WERI-Rb-1 (cell line): ENCODE measurements around the gene GPR34.

Experiments used
- DNase-seq: peaks from one replicate; pipeline ENCODE4 v3.0.0-alpha.2; 2020
- H3K27ac ChIP-seq: fragments of 250-450 bp; sonication (Bioruptor Pico); 2 replicates; pipeline ENCODE4 v1.5.1; 2020; ENCODE audit warnings: mild to moderate bottlenecking, moderate library complexity
- H3K27me3 ChIP-seq: fragments of 250-450 bp; sonication (Bioruptor Pico); 2 replicates; pipeline ENCODE4 v1.5.1; 2021; ENCODE audit warnings: mild to moderate bottlenecking, low read depth, moderate library complexity; ENCODE audit not compliant: insufficient read depth, severe bottlenecking
- H3K36me3 ChIP-seq: fragments of 250-450 bp; sonication (Bioruptor Pico); 2 replicates; pipeline ENCODE4 v1.5.1; 2020; ENCODE audit warnings: mild to moderate bottlenecking, moderate library complexity
- H3K4me3 ChIP-seq: 2 replicates; pipeline ENCODE4 v1.5.1; 2011; ENCODE audit warnings: low read depth, mild to moderate bottlenecking, control low read depth, low read length
- H3K9me3 ChIP-seq: fragments of 250-450 bp; sonication (Bioruptor Pico); 2 replicates; pipeline ENCODE4 v1.5.1; 2021; ENCODE audit warnings: mild to moderate bottlenecking, moderate library complexity; ENCODE audit not compliant: severe bottlenecking
- CTCF ChIP-seq: IDR thresholded peaks from 2 replicates; pipeline ENCODE4 v1.5.1; 2011; ENCODE audit warnings: low read depth, mild to moderate bottlenecking, control low read depth, inconsistent platforms, low read length

The GPR34 gene

GRCh38 chrX:41721590-41721989 lies 32.8 kb downstream of the GPR34 start:
- Histone ChIP-seq H3K9me3 (no peaks in the 10 kb centered on the region), H3K36me3 (no peaks in the 10 kb centered on the region), H3K27ac (no peak overlapping the region), H3K27me3 (peaks cover 6% of the 10 kb centered on the region), H3K4me3 (no peak overlapping the region)
- TF ChIP-seq CTCF = no peak
- DNase-seq = no peak

DNA sequence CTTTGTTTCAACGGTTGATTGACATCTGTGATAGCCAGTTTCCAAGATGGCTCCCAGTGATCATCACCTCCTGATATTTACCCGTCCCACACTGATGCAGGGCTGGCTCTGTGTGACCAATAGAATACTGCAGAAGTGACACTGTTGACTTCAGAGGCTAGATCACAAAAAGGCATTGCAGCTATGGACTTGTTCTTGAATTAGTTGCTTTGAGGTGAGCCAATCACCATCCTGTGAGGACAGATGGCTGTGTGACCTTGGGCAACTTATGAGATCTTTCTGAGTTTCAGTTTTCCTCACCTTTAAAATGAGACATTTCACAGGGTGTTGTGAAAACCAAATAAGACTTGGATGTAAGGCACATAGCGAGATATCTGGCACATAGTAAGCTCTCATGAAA lies 33.4 kb downstream of the GPR34 start:
- Histone ChIP-seq H3K27me3 (peaks cover 1% of the 10 kb centered on the region), H3K9me3 (no peaks in the 10 kb centered on the region), H3K36me3 (no peaks in the 10 kb centered on the region), H3K27ac (no peak overlapping the region), H3K4me3 (no peak overlapping the region)
- DNase-seq = no peak
- TF ChIP-seq CTCF = no peak

DNA sequence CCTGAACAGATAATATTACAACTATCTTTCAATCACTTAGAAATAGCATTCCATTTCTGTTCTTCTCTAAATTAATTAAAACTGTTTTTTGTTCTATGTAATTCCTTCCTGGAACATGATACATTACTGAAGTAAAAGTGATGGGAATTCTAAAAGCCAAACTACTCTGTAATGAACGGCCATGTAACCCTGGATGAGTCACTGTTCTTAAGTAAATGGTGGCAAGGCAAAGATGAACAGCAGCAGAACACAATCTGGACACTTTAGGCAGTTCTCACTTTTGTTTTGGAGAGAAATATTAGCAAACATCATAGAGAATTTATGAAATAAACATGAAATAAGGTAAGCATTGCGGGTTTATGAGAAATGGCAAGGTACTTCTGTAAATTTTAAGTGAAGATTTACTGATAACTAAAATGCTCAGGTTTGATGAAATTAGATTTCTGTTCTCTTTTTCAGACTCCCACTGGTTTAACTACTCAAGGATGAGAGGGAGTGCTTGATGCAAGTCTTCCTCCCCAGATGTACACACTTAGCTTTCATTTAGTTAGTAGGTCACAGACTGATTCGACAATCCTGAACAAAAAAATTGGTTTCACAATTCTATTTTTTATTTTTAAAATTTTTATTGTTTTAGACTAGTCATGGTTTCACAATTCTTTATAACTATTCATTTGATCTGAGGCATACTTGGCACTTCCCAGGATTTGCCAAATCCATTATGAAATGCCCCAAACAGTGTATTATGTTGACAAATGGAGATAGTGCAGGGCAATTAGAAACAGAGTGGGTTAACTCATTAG lies 34.2 kb downstream of the GPR34 start:
- no peaks in the 10 kb centered on the region for H3K36me3 ChIP-seq
- no peak for TF ChIP-seq CTCF
- no peak overlapping the region for H3K27ac ChIP-seq
- no peak overlapping the region for H3K4me3 ChIP-seq
- no peak for DNase-seq
- H3K9me3 ChIP-seq = no peaks in the 10 kb centered on the region
- H3K27me3 ChIP-seq = no peaks in the 10 kb centered on the region

DNA sequence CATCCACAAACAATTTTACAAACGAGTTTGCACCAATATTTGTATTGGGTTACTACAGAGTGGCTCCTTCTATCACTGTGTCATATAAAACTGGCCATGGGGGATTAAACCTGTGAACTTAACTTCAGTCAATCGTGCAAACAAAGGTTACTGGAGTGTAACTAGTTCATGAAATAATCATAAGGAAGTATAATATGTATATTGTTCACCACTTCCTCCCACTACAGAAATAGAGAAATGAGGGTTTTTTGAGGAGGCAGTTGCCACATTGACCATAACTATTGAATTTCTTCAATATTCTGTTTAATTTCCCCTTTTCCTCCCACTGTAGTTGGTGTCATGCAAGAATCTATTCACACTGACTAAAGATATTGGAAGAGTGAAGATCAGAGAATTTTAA lies 35.1 kb downstream of the GPR34 start, which contains the start of gene GPR82:
Gene GPR82 (plus strand): TSS at position 356 of the 400 bp plus-strand sequence. CDS start 2,846 bp downstream, outside the sequence.
- Histone ChIP-seq H3K27ac (no peak within 1 kb of the TSS), H3K27me3 (no peaks in the 10 kb centered on the region), H3K36me3 (no peaks in the 10 kb centered on the region), H3K4me3 (no peak within 1 kb of the TSS), H3K9me3 (no peaks in the 10 kb centered on the region)
- no peak for DNase-seq
- no peak for TF ChIP-seq CTCF

DNA sequence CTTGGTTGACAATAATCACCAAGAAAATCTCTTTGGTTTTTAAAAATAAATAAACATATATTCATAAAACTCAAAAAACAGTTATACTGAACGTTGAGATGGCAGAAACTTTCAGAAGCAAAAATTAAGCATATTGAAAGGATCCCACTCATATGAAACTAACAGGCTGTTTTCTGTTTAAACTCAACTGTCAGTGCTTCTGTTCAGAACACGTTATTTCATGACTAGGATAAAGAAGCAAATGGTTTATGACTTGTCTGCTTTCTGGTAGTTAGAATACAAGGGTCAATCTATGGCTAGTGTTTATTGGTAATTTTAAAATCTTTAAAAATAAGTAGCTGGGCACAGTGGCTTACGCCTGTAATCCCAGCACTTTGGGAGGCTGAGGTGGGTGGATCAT lies 39.4 kb downstream of the GPR34 start:
- TF ChIP-seq CTCF = no peak
- DNase-seq = no peak
- no peaks in the 10 kb centered on the region for H3K27me3 ChIP-seq
- no peaks in the 10 kb centered on the region for H3K36me3 ChIP-seq
- H3K9me3 ChIP-seq = no peaks in the 10 kb centered on the region
- no peak overlapping the region for H3K27ac ChIP-seq
- no peak overlapping the region for H3K4me3 ChIP-seq

GRCh38 chrX:41730081-41730480 lies 41.3 kb downstream of the GPR34 start:
- DNase-seq = no peak
- no peak overlapping the region for H3K4me3 ChIP-seq

More at GRCh38 chrX:41730081-41730480, 41.3 kb downstream of the GPR34 start:
- Histone ChIP-seq H3K36me3 (no peaks in the 10 kb centered on the region), H3K27ac (no peak overlapping the region), H3K27me3 (no peaks in the 10 kb centered on the region), H3K9me3 (no peaks in the 10 kb centered on the region)
- TF ChIP-seq CTCF = no peak
